Endothelial cell of hepatic sinusoid (primary cell): ENCODE measurements around the gene ZNF526.

Source experiments
- in situ Hi-C: cut with HindIII; loops from 2 replicates; pipeline ENCODE4 v1.10.0; 2017; ENCODE audit warnings: low sequenced_read_pairs

The ZNF526 gene

GRCh38 chr19:42220751-42221097 lies 612 bp downstream of the ZNF526 start:
- in situ Hi-C loops = no loop called here

- in situ Hi-C loops = no loop called here
Measured at GRCh38 chr19:42224940-42225717, 5.0 kb downstream of the ZNF526 start.

- in situ Hi-C loops = no loop called here
Measured at GRCh38 chr19:42225718-42226292, 5.7 kb downstream of the ZNF526 start.

GRCh38 chr19:42226886-42227285 lies 6.8 kb downstream of the ZNF526 start:
- in situ Hi-C loops = no loop called here

GRCh38 chr19:42228641-42229040 lies 8.5 kb downstream of the ZNF526 start:
- in situ Hi-C loops = no loop called here

GRCh38 chr19:42229301-42229854 lies 9.3 kb downstream of the ZNF526 start:
- in situ Hi-C loops = no loop called here

GRCh38 chr19:42229855-42230351 lies 9.8 kb downstream of the ZNF526 start:
- in situ Hi-C loops = loop anchor here (5.0 kb wide), 1 partner anchor 102 kb away; no protein-coding TSS in a partner anchor

- in situ Hi-C loops = loop anchor here (5.0 kb wide), 1 partner anchor 102 kb away; no protein-coding TSS in a partner anchor
Measured at GRCh38 chr19:42230571-42230970, 10.5 kb downstream of the ZNF526 start.

- in situ Hi-C loops = loop anchor here (5.0 kb wide), 1 partner anchor 100 kb away; no protein-coding TSS in a partner anchor
Measured at GRCh38 chr19:42232435-42232834, 12.3 kb downstream of the ZNF526 start.

- in situ Hi-C loops = loop anchor here (5.0 kb wide), 1 partner anchor 99 kb away; no protein-coding TSS in a partner anchor
Measured at GRCh38 chr19:42233106-42233505, 13.0 kb downstream of the ZNF526 start.

- in situ Hi-C loops = loop anchor here (5.0 kb wide), 1 partner anchor 99 kb away; no protein-coding TSS in a partner anchor
Measured at GRCh38 chr19:42233678-42234292, 13.7 kb downstream of the ZNF526 start.

GRCh38 chr19:42234364-42234763 lies 14.3 kb downstream of the ZNF526 start:
- in situ Hi-C loops = loop anchor here (5.0 kb wide), 1 partner anchor 98 kb away; no protein-coding TSS in a partner anchor

- in situ Hi-C loops = no loop called here
Measured at GRCh38 chr19:42235181-42235580, 15.1 kb downstream of the ZNF526 start.

- in situ Hi-C loops = no loop called here
Measured at GRCh38 chr19:42239544-42240220, 19.6 kb downstream of the ZNF526 start.

GRCh38 chr19:42241279-42241678 lies 21.2 kb downstream of the ZNF526 start:
- in situ Hi-C loops = no loop called here

GRCh38 chr19:42242069-42242511 lies 22.0 kb downstream of the ZNF526 start:
- in situ Hi-C loops = no loop called here

- in situ Hi-C loops = no loop called here
Measured at GRCh38 chr19:42242512-42243409, 22.6 kb downstream of the ZNF526 start, which contains the start of gene GSK3A. Gene GSK3A, minus strand, starts transcription at chr19:42242602. Its CDS starts 137 bp downstream, at chr19:42242465.

- in situ Hi-C loops = no loop called here
Measured at GRCh38 chr19:42244347-42245220, 24.5 kb downstream of the ZNF526 start.
